ENCODE data around the gene RASGRF2. TPM values are rescaled to one million over a fixed set of nuclear protein-coding genes. Genes with fewer than 3 reads are reported as not detected.

RASGRF2 gene
- total RNA-seq, 4 donors from 2014 or later: 19.5 to 45.3 (median 34.6) TPM

DNA sequence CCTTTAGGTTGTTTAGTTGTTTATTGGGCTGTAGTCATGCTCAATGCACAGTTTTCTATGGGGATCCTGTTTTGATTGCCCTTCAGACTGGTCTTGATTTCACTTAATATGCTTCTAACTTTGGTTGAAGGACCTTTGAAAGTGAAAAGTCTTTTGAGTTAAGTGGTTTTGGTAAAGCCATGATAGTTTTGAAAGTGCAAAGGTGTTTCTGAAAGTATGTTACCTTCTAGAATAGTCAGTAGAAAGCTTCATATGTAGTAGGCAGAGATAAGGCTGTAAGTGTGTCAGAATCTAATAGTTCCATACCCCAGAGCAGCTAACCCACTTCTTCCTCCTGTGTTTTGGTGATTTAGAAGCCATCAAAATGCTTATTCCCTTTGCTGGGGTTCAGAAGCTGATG lies 46.1 kb downstream of the RASGRF2 start:
- H3K4me3 ChIP-seq: no peak overlapping the region
- peaks cover 0 to 8% (median 0%) of the 10 kb centered on the region in 4 donors for H3K4me1 ChIP-seq
- H3K27ac ChIP-seq: no peak overlapping the region
- no peaks in the 10 kb centered on the region for H3K36me3 ChIP-seq
- no peaks in the 10 kb centered on the region for H3K9me3 ChIP-seq
- TF ChIP-seq EP300 (IDR thresholded peaks at IDR 0.05) (no peak), POLR2A (IDR thresholded peaks at IDR 0.05) (no peak)
- TF ChIP-seq, protein P1, sequence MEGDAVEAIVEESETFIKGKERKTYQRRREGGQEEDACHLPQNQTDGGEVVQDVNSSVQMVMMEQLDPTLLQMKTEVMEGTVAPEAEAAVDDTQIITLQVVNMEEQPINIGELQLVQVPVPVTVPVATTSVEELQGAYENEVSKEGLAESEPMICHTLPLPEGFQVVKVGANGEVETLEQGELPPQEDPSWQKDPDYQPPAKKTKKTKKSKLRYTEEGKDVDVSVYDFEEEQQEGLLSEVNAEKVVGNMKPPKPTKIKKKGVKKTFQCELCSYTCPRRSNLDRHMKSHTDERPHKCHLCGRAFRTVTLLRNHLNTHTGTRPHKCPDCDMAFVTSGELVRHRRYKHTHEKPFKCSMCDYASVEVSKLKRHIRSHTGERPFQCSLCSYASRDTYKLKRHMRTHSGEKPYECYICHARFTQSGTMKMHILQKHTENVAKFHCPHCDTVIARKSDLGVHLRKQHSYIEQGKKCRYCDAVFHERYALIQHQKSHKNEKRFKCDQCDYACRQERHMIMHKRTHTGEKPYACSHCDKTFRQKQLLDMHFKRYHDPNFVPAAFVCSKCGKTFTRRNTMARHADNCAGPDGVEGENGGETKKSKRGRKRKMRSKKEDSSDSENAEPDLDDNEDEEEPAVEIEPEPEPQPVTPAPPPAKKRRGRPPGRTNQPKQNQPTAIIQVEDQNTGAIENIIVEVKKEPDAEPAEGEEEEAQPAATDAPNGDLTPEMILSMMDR (IDR thresholded peaks at IDR 0.05): no peak
- H3K27me3 ChIP-seq: no peaks in the 10 kb centered on the region
- no peak for DNase-seq (ENCODE audit: low spot score in 2 of 2)

DNA sequence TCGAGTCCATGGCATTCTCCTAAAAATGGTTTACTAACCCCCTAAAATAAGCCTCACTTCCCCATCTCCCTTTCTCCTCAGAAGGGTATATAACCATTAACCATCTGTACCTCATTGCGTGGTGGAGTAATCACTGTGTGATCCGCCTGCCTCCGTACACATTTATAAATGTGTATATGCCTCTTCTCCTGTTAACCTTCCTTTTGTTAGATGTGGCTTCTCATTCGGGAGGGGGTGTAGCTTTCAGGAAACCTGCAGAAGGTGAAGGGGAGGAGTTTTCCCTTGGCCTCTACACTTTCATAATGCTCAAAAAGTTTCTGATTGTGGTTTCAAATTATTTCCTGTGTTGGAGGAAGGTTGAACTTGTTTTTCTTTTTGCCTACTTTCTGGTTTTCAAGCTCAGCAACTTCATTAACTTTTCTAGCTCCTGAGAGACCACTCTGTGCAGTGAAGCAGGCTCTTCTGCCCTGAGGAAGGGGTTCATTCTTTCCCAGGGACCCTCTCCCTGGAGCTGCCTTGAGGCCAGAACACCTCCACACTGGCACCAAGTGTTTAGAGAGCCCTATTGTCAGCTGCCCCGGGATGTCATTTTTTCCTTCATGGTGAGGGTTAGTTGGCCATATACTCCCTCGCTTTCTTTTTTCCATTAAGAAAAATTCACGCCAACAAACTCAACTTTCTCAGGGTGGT lies 46.9 kb downstream of the RASGRF2 start:
- no peak overlapping the region for H3K27ac ChIP-seq
- WGBS, 2 donors: 74 to 76% methylated on average over 8 of the region's 8 CpGs
- no peak for TF ChIP-seq POLR2A (IDR thresholded peaks at IDR 0.05)
- H3K27me3 ChIP-seq: no peaks in the 10 kb centered on the region
- H3K36me3 ChIP-seq: no peaks in the 10 kb centered on the region
- no peak overlapping the region for H3K4me3 ChIP-seq
- H3K9me3 ChIP-seq: no peaks in the 10 kb centered on the region
- no peak for DNase-seq (ENCODE audit: low spot score in 2 of 2)
- H3K4me1 ChIP-seq: peaks cover 0 to 8% (median 0%) of the 10 kb centered on the region in 4 donors

DNA sequence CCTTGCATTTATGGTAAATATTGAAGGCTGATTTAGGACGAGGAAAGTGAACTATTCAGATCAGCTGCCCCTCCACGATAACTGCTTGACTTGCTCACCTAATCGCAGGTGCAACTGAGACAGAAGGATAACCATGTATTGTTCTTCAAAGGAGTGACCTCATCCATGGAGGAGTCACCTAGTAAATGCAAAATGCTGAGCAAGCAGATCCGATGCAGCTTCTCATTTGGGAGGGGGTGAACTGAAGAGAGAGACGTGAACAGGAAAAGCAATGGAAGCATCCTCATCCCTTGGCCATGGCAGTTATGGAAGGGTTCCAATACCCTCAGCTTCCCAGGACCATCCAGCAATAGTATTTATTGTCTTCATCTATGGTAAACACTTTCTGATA lies 47.5 kb downstream of the RASGRF2 start:
- WGBS, 2 donors: 83 to 89% methylated on average over 5 of the region's 5 CpGs
- no peak for TF ChIP-seq POLR2A (IDR thresholded peaks at IDR 0.05)
- TF ChIP-seq EP300 (IDR thresholded peaks at IDR 0.05): no peak
- TF ChIP-seq, protein P1 (IDR thresholded peaks at IDR 0.05): no peak
- Histone ChIP-seq H3K9me3 (no peaks in the 10 kb centered on the region), H3K27ac (no peak overlapping the region), H3K4me3 (no peak overlapping the region), H3K4me1 (peaks cover 0 to 8% (median 0%) of the 10 kb centered on the region in 4 donors), H3K36me3 (no peaks in the 10 kb centered on the region), H3K27me3 (no peaks in the 10 kb centered on the region)
- no peak for DNase-seq (ENCODE audit: low spot score in 2 of 2)

- no peak overlapping the region for H3K4me3 ChIP-seq
- peaks cover 0 to 3% (median 0%) of the 10 kb centered on the region in 4 donors for H3K4me1 ChIP-seq
- no peaks in the 10 kb centered on the region for H3K27me3 ChIP-seq
- no peaks in the 10 kb centered on the region for H3K36me3 ChIP-seq
- WGBS, 2 donors: 74 to 77% methylated on average over 5 of the region's 5 CpGs
- no peak for DNase-seq (ENCODE audit: low spot score in 2 of 2)
- TF ChIP-seq EP300 (IDR thresholded peaks at IDR 0.05) (no peak), POLR2A (IDR thresholded peaks at IDR 0.05) (no peak)
- TF ChIP-seq, protein P1 (IDR thresholded peaks at IDR 0.05): no peak
- no peak overlapping the region for H3K27ac ChIP-seq
- no peaks in the 10 kb centered on the region for H3K9me3 ChIP-seq
These were observed 50.4 kb downstream of the RASGRF2 start for GRCh38 chr5:81010336-81011169.

- no peak overlapping the region for H3K4me3 ChIP-seq
- H3K27ac ChIP-seq: no peak overlapping the region
- WGBS, 2 donors: 67 to 75% methylated on average over 3 of the region's 3 CpGs
- no peaks in the 10 kb centered on the region for H3K27me3 ChIP-seq
- H3K4me1 ChIP-seq: peaks cover 0 to 12% (median 0%) of the 10 kb centered on the region in 4 donors
- no peaks in the 10 kb centered on the region for H3K36me3 ChIP-seq
- TF ChIP-seq POLR2A (IDR thresholded peaks at IDR 0.05): no peak
- TF ChIP-seq EP300 (IDR thresholded peaks at IDR 0.05): no peak
- TF ChIP-seq, protein P1 (IDR thresholded peaks at IDR 0.05): no peak
- DNase-seq (ENCODE audit: low spot score in 2 of 2): no peak
- H3K9me3 ChIP-seq: no peaks in the 10 kb centered on the region
These were observed 54.2 kb downstream of the RASGRF2 start for GRCh38 chr5:81014348-81014747.
